DMS153 (cell line): ENCODE results near the gene KIF16B.
"Not testable (repeated sequence)": the region's sequence is repeated elsewhere in the genome, so short reads cannot be mapped to it uniquely, and the experiment has no call there.

ENCODE experiments used
- DNase-seq: peaks from one replicate; lab custom pipeline; 2025; lab: John Stamatoyannopoulos, UW

KIF16B gene

GRCh38 chr20:16481977-16482376 is 91.3 kb downstream of the KIF16B start:
- DNase-seq: no peak

GRCh38 chr20:16479666-16480065 is 93.6 kb downstream of the KIF16B start:
- DNase-seq: no peak

DNA sequence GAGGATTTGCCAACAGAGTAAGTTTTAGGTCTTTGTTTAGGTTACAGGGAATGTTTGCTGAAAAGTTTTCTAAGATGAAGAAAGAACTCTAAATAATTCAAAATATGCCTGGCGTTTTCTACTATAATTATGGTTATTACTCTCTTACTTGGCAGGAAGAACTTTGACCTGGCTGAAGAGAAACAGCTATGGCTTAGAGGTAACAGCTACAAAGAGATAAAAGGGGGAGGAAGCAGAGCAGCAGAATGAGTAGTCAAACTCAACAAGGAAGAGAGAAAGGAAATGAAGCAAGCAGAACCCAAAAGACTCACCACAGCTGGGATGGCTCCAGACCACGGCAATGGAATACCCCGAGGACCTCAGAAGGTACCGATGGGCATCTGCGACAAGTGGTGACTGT is 95.6 kb downstream of the KIF16B start:
- DNase-seq: no peak

- peak; percentile 52 for DNase-seq
These were observed 97.2 kb downstream of the KIF16B start for GRCh38 chr20:16476032-16476431.

GRCh38 chr20:16475225-16475624 is 98.0 kb downstream of the KIF16B start:
- DNase-seq: peak; percentile 7

DNA sequence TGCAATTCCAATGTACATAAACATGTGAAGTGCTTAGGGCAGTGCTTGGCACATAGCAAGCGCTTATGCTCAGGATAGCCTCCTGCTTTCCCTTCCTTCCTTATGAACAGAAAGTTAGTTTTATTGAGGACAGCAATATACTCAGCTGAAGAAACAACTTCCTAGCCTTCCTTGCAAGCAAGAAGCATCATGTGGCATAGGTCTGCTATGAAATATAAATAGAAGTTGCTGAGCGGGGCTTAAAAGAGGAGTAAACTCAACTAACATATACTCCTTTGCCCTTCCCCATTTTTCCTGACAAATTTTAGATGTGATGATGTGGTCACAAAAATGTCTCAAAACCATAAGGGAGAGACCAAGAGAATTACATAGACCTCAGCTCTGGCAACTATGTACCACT is 98.9 kb downstream of the KIF16B start:
- no peak for DNase-seq

- no peak for DNase-seq
These were observed 101.0 kb downstream of the KIF16B start for GRCh38 chr20:16472045-16472872.

DNA sequence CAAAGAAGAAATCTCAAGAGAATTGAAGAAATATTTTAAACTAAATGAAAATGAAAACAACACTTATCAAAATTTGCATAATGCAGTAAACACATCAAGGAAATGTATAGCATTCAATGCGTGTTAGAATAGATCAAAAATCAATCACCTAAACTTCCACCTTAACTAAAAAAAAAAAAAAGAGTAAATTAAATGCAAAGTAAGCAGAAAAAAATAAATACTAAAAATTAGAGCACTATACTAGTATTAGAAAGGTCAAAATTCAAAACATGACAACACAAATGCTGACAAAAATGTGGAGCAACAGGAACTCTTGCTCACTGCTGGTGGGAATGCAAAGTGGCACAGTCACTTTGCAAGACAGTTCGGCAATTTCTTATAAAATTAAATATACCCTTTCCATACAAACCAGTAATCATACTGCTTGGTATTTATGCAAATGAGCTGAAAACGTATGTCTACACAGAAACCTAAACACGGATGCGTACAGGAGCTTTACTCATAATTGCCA is 103.8 kb downstream of the KIF16B start:
- DNase-seq: no peak

DNA sequence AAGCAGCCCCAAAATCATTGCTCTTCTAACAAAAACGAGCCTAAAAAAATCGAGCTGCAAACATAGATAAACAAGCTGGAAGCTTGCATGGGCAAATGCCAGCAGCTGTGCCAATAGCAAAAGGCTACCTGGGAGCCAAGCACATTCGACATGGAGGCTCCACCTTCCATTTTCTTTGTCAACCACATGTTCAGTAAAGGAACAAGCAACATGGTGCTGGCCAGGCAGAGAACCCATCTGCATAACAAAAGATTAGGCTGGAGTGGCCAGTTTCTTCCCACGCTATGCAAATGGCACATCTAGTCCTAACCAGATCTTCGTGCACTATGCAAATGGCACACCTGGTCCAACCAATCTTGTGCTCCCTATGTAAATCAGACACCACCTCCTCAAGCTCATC is 110.5 kb downstream of the KIF16B start:
- DNase-seq: no peak

DNA sequence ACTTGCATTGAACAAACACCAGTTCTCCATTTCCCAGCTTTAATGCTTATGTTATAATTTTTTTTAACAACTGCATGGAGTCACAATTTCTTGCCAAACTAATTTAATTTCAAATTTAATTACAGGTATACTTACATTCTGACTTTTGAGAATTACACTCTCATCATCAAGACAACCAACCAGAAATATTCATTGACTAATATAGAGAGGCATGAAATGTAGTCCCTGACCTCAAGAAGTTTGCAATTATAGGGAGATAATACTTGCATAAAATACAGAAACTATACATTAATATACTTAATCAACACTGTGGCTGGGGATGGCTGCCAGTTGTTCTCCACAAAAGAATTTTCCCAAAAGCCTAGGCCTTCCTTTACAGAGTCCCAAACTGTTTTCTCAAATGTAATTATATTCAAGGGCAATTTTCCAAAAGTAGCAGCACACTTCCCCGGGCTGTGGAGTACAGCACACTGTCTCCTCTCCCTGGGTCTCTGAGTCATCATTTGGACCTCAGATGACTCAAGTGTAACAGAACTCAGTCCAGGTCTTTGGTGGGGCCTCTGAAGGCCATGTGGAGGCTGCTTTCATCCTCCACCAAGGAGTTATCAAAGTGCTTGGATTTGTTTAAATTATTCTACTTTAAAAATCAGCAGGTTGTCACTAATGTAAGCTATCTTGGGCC is 114.1 kb downstream of the KIF16B start:
- no peak for DNase-seq

GRCh38 chr20:16457514-16457913 is 115.7 kb downstream of the KIF16B start:
- no peak for DNase-seq

GRCh38 chr20:16455324-16455723 is 117.9 kb downstream of the KIF16B start:
- no peak for DNase-seq

DNA sequence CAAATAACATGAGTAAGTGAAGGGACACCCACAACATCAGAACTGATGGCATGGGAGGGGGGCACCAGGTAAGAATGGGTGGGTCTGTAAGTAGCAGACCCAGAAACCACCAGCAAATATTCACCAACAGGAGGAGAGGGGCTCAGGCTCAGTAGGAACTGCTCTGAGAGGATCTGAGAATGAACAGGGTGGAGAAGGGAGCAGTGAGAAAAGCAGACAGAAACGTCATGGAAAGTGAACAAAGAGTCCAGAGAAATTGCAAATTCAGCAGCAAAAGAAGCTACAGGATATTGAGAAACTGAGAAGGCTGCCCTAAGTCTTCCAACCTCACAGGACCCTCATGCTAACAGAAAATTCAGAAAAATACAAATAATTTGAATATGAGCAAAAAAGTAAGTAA is 121.3 kb downstream of the KIF16B start:
- DNase-seq: no peak

GRCh38 chr20:16451001-16451400 is 122.2 kb downstream of the KIF16B start:
- DNase-seq: no peak

GRCh38 chr20:16446991-16447390 is 126.3 kb downstream of the KIF16B start:
- no peak for DNase-seq

DNA sequence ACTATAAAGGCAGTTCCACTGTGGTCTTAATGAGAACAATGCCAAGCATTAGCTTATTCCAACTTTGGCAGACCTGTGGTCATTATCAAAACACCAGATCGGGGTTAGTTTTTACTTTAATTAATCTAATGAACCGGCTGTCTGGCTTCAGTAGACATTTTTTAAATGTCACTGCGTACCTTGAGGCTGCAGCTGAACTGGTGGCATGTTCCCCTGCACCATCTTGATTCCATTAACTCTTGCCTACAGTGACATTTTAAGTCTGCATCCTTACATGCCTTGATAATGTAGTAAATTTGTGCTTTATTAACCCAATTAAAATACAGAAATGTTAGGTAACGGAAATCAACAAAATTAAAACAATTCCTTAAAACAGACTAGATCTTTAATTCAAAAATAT is 127.0 kb downstream of the KIF16B start:
- DNase-seq: no peak

GRCh38 chr20:16445482-16445881 is 127.8 kb downstream of the KIF16B start:
- no peak for DNase-seq

DNA sequence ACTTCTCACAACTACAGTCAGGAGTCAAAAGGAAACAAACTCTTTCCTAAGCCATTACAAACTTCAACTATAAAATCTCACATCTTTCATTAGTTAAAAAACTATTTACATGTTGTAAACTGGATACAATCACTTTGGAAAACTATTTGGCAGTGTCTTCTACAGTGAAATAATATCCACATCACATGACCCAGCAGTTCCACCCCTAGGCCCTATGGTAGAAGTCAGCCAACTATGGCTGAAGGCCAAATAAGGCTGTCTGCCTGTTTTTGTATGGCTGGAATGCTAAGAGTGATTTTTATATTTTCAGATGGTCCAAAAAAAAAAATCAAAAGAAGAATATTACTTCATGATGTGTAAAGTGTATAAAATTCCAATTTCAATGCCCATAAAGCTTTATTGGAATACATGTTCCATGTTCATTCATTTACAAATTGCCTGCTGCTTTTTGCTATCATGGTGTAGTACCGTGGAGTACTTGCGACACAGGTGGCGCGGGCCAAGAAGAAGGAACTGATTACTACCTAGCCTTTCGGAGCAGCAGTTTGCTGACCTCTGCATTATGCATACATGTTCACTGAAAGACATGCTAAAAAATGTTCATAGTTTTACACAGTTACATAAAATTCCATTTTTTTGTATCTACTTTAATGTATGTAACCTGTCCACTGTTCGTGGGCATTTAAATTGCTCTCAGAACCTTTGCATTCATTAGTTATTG is 129.0 kb downstream of the KIF16B start:
- no peak for DNase-seq

GRCh38 chr20:16441546-16442164 is 131.6 kb downstream of the KIF16B start:
- DNase-seq: no peak

DNA sequence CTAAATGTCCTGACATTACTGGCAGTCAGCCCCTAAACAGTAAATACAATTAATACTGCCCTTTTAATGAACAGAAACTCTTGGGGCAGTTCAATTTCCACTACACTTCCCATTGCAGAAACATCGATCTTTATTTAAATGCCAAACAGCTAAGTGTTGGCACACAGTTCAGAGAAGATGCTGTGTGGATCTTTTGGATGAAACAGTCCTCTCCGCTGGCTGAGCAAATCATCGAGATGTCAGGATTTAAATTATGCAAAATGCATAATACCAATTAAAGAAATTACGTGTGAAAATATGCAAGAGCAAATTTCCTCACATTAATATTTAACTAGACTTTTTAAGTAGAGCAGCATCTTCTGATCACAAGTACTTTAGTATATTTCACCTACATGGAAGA is 132.6 kb downstream of the KIF16B start:
- no peak for DNase-seq

DNA sequence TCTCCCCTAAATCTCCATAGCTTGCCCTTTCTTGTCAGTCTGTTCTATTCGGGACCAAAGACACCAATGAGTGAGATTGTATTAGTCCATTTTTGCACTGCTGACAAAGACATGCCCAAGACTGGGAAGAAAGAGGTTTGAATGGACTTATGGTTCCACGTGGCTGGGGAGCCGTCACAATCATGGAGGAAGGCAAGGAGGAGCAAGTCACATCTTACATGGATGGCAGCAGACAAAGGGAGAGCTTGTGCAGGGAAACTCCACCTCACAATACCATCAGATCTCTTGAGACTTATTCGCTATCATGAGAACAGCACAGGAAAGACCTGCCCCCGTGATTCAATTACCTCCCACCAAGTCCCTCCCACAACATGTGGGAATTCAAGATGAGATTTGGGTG is 133.7 kb downstream of the KIF16B start:
- not testable (repeated sequence) for DNase-seq

- DNase-seq: no peak
These were observed 135.1 kb downstream of the KIF16B start for GRCh38 chr20:16438100-16438499.
